ENCODE data around the gene MINDY4B. TPM values are rescaled to one million over a fixed set of nuclear protein-coding genes. Genes with fewer than 3 reads are reported as not detected.

The MINDY4B gene
- total RNA-seq, 1 donor from 2014 or later = 3.0 TPM

DNA sequence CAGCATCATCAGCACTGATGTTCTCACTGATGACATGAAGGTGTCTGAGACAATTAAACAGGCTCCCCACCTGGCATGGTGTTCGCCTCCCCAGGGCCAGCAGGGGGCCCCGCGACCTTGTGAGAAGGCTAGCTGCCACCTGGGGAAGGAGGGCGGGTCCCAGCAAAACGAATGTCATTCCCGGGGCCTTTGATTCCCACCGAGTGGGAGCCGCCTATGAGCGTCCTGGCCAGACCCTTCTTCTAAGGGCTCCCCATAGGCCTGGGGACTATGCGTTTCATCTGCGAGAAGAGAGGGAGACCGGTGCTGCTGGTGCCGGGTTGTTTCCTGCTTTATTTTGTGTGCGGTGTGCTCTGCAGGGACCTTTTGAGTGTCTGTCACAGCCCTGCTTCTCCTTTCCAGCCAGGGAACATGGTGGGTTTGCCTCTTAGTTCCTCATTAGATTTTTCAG is 20.5 kb upstream of the MINDY4B start:
- no peaks in the 10 kb centered on the region for H3K27me3 Mint-ChIP-seq (ENCODE audit: unreplicated experiment)
- H3K9me3 Mint-ChIP-seq (ENCODE audit: unreplicated experiment) = no peaks in the 10 kb centered on the region
- TF ChIP-seq, protein P1, sequence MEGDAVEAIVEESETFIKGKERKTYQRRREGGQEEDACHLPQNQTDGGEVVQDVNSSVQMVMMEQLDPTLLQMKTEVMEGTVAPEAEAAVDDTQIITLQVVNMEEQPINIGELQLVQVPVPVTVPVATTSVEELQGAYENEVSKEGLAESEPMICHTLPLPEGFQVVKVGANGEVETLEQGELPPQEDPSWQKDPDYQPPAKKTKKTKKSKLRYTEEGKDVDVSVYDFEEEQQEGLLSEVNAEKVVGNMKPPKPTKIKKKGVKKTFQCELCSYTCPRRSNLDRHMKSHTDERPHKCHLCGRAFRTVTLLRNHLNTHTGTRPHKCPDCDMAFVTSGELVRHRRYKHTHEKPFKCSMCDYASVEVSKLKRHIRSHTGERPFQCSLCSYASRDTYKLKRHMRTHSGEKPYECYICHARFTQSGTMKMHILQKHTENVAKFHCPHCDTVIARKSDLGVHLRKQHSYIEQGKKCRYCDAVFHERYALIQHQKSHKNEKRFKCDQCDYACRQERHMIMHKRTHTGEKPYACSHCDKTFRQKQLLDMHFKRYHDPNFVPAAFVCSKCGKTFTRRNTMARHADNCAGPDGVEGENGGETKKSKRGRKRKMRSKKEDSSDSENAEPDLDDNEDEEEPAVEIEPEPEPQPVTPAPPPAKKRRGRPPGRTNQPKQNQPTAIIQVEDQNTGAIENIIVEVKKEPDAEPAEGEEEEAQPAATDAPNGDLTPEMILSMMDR (IDR thresholded peaks at IDR 0.05; ENCODE audit: unreplicated experiment) = peak; percentile 65
- H3K4me3 Mint-ChIP-seq (ENCODE audit: unreplicated experiment) = no peak overlapping the region
- no peak overlapping the region for H3K27ac Mint-ChIP-seq (ENCODE audit: unreplicated experiment)
- peaks cover 4% of the 10 kb centered on the region for H3K4me1 Mint-ChIP-seq (ENCODE audit: unreplicated experiment)
- DNase-seq (ENCODE audit: low spot score) = peak; percentile 68
- no peaks in the 10 kb centered on the region for H3K36me3 Mint-ChIP-seq (ENCODE audit: low read depth, unreplicated experiment)

GRCh38 chr3:150922611-150923010 is 17.4 kb upstream of the MINDY4B start:
- no peaks in the 10 kb centered on the region for H3K36me3 Mint-ChIP-seq (ENCODE audit: low read depth, unreplicated experiment)
- no peak overlapping the region for H3K27ac Mint-ChIP-seq (ENCODE audit: unreplicated experiment)
- TF ChIP-seq, protein P1 (IDR thresholded peaks at IDR 0.05; ENCODE audit: unreplicated experiment) = no peak
- H3K4me1 Mint-ChIP-seq (ENCODE audit: unreplicated experiment) = peaks cover 6% of the 10 kb centered on the region
- no peaks in the 10 kb centered on the region for H3K9me3 Mint-ChIP-seq (ENCODE audit: unreplicated experiment)
- DNase-seq (ENCODE audit: low spot score) = no peak
- H3K4me3 Mint-ChIP-seq (ENCODE audit: unreplicated experiment) = no peak overlapping the region
- no peaks in the 10 kb centered on the region for H3K27me3 Mint-ChIP-seq (ENCODE audit: unreplicated experiment)

DNA sequence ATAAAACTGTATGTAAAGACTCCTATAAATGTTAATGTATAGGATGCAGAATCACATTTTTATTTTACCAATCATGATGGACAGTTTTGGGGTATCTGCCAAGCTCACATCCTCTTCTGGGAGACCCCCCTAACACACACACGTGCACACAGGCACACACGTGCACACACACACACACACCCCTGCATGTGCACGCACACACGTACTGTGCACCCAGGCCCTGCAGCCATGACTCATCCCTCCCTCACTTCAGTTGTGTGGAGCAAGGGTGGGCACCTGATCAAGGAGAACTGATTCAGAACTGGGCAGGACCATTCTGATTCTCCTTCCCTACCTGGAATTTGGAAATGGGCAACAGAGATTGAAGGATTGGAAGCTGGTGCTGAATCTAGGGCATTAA is 16.0 kb upstream of the MINDY4B start:
- Mint-ChIP-seq H3K27ac (ENCODE audit: unreplicated experiment) (no peak overlapping the region), H3K9me3 (ENCODE audit: unreplicated experiment) (no peaks in the 10 kb centered on the region), H3K4me1 (ENCODE audit: unreplicated experiment) (peaks cover 6% of the 10 kb centered on the region), H3K36me3 (ENCODE audit: low read depth, unreplicated experiment) (no peaks in the 10 kb centered on the region), H3K4me3 (ENCODE audit: unreplicated experiment) (no peak overlapping the region), H3K27me3 (ENCODE audit: unreplicated experiment) (no peaks in the 10 kb centered on the region)
- TF ChIP-seq, protein P1 (IDR thresholded peaks at IDR 0.05; ENCODE audit: unreplicated experiment) = no peak
- no peak for DNase-seq (ENCODE audit: low spot score)

- no peak overlapping the region for H3K27ac Mint-ChIP-seq (ENCODE audit: unreplicated experiment)
- H3K36me3 Mint-ChIP-seq (ENCODE audit: low read depth, unreplicated experiment) = no peaks in the 10 kb centered on the region
- H3K27me3 Mint-ChIP-seq (ENCODE audit: unreplicated experiment) = no peaks in the 10 kb centered on the region
- no peaks in the 10 kb centered on the region for H3K9me3 Mint-ChIP-seq (ENCODE audit: unreplicated experiment)
- no peak overlapping the region for H3K4me3 Mint-ChIP-seq (ENCODE audit: unreplicated experiment)
- H3K4me1 Mint-ChIP-seq (ENCODE audit: unreplicated experiment) = peaks cover 6% of the 10 kb centered on the region
- TF ChIP-seq, protein P1 (IDR thresholded peaks at IDR 0.05; ENCODE audit: unreplicated experiment) = no peak
- no peak for DNase-seq (ENCODE audit: low spot score)
Measured at GRCh38 chr3:150920236-150920635, 15.0 kb upstream of the MINDY4B start.

- Mint-ChIP-seq H3K4me1 (ENCODE audit: unreplicated experiment) (peaks cover 6% of the 10 kb centered on the region), H3K27ac (ENCODE audit: unreplicated experiment) (no peak overlapping the region), H3K4me3 (ENCODE audit: unreplicated experiment) (no peak overlapping the region), H3K9me3 (ENCODE audit: unreplicated experiment) (no peaks in the 10 kb centered on the region), H3K36me3 (ENCODE audit: low read depth, unreplicated experiment) (no peaks in the 10 kb centered on the region), H3K27me3 (ENCODE audit: unreplicated experiment) (no peaks in the 10 kb centered on the region)
- TF ChIP-seq, protein P1 (IDR thresholded peaks at IDR 0.05; ENCODE audit: unreplicated experiment) = no peak
- DNase-seq (ENCODE audit: low spot score) = no peak
Measured at GRCh38 chr3:150917951-150918350, 12.7 kb upstream of the MINDY4B start.
